Sigmoid colon (tissue), 4 donors: ENCODE measurements around the gene CAST.

Experiments
- CTCF ChIP-seq, 4 experiments: fragments of 450-650 bp in 3 of 4; fragments of 200-600 bp in 1 of 4; IDR thresholded peaks; one replicate each; pipeline ENCODE4 v1.5.1; 2016 to 2019; ENCODE audit warnings: antibody characterized with exemption in 4 of 4, mild to moderate bottlenecking in 3 of 4, moderate library complexity in 2 of 4
- POLR2AphosphoS5 ChIP-seq, 4 donors: sonication (generic); formaldehyde crosslinking; IDR thresholded peaks; one replicate each; pipeline ENCODE4 v1.6.1; 2017; ENCODE audit warnings: antibody characterized with exemption in 4 of 4

- TF ChIP-seq CTCF (IDR thresholded peaks at IDR 0.05) (no peak), POLR2AphosphoS5 (IDR thresholded peaks at IDR 0.05) (no peak)
These were observed 17.1 kb upstream of the CAST start for GRCh38 chr5:96645091-96645490.
